Epidermal melanocyte (primary cell): ENCODE data around the gene ZSCAN26.

Experiments
- DNase-seq: peaks from one replicate; pipeline ENCODE4 v3.0.0; 2011; ENCODE audit warnings: low spot score; ENCODE audit not compliant: insufficient read length

The ZSCAN26 gene

GRCh38 chr6:28266962-28267694 is at the start of gene ZSCAN26:
Gene ZSCAN26, plus strand, starts transcription at chr6:28267143. Its CDS starts 4,777 bp downstream, at chr6:28271920.
- DNase-seq: peak; percentile 71

DNA sequence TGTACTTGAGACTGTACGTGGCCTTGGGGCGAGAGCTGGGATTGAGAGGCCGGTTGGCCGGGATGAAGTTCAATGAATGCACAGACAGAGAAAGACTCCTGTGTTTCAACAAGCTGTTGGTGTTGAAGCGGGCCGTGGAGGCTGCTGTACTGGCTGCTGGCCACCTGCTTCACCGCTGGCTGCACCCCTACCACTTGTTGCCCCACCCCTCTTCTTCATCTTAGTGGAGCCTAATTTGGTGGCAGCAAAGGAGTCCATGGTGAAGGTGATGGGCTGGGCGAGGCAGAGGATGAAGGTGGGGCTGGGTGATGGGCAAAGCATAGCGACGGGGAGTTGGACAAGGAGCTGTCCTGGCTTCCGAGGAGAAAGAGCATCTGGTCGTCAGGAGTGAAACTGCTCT is 49.1 kb upstream of the ZSCAN26 start:
- no peak for DNase-seq

DNA sequence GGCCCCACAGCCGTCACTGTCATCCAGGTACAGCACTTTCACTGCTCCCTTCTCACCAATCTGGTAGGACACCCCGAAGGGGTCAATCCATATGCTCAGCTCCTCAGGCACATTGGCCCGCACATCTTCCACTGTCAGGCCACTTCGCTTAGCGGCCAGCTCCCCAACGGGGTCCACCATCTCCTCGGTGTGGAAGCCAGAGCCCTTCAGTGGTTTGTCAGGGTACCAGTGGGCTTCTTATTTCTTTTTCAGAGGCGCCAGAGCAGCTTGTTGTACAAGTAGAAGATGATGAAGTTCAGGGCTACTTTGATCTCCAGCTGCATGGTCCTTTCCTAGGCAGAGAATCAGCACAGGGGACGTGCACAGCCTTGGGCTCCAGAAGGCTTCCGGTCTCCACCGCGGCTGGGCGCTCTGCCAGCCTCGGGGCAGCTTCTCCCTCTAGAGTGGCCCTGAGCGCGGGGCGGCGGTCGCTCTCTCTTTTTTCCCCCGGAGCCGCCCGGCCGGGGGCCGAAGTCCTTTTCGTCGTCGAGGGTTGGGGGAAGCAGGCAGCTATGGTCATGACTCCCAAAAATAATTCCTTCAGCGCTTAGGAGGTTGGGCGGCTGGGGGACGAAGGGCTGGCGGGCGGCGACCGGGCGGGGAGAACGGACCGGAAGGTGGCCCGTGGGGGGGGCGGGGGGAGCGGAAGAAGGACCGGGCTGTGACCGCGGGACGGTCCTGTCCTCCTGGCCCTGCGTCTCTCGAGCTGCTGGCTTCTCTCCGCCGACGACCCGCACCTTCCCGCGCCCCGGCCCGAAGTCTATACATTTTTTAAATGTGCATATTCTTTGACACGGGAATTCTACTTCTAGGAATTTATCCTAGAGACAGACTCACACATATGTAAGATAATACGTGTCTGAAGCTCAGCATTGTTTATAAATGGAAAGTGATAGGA is 48.4 kb upstream of the ZSCAN26 start:
- no peak for DNase-seq

GRCh38 chr6:28220257-28221133 is 46.4 kb upstream of the ZSCAN26 start:
- DNase-seq: no peak

DNA sequence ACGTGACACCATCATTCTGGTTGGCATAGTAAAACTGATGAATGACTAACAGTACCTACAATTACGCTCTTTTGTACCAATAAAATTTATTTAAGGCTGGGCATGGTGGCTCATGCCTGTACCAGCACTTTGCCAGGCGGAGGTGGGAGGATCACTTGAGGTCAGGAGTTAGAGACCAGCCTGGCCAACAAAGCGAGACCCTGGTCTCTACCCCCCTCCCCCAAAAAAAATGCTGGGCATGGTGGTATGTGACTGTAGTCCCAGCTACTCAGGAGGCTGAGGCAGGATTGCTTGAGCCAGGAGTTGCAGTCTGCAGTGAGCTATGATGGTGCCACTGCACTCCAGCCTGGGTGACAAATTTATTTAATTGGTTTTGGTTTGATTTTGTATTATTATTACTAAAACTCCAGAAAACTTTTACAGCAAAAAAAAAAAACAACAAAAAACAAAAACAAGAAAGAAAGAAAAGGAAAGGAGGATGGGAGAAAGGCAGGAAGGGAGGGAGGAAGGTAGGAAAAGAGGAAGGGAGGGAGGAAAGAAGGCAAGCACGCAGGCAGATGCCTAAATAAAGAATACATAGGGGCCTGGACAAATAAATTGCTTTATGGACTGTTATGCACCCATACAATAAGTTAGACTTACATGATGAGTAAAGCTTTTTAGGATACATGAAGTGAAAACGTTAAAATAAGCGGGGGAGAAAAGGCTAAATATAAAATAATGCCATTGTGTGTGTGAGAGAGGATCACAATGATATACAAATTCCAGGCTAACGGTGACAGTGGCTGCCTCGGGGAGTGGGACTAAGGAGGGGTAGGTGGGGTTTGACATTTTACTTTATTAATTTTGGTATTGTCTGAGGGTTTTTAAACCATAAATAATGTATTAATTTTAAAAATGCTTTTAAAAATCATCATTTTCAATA is 42.5 kb upstream of the ZSCAN26 start:
- DNase-seq: no peak

DNA sequence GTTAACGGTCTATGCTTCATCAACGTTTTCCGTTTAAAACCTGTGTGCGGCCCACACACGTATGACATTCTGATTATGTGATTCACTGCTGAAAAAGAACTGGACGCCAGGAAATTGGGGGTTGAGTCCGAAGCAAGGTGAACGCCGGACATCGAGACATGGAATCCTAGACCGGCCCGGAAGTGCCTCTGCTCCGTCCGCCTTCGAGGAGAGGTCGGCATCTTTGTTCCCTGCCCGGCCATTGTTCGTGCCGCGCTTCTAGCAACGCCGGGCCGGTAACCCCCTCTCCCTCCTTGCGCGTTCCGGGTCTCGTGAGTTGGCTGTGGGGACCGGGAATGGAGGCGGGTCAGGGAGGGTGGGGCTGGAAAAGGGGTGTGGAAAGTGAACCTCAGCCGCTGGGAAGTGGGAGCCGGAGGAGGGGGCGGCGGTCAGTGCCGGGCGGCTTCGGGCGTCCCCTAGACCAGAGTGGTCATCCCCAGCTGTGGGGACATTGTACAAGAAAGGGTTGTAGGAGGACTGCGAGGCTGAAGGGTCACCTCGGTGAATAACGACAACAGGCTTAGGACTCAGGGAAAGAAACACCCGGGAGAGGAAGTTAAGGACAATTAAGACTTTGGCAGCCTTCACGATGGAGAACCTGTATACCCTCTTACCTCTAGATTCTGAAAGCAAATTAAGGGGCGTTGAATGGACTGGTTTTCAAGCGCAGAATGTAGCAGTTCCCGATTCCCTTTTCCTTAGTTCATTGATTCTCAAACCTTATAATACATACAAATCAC is 41.7 kb upstream of the ZSCAN26 start, which contains the start of gene ZSCAN9:
Gene ZSCAN9, plus strand, starts transcription at position 220 of the 779 bp plus-strand sequence. CDS start 1,810 bp downstream, outside the sequence.
- DNase-seq: peak; percentile 57

GRCh38 chr6:28226460-28226859 is 40.5 kb upstream of the ZSCAN26 start:
- no peak for DNase-seq

DNA sequence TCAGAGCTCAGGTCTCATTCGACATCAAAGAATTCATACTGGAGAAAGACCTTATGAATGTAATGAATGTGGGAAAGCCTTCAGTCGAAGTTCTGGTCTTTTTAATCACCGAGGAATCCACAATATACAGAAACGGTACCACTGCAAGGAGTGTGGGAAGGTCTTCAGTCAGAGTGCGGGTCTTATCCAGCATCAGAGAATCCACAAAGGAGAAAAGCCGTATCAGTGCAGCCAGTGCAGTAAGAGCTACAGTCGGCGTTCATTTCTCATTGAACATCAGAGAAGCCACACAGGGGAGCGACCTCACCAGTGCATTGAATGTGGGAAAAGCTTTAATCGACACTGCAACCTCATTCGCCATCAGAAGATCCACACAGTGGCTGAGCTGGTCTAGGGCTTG is 34.2 kb upstream of the ZSCAN26 start:
- DNase-seq: no peak

GRCh38 chr6:28235912-28236452 is 31.0 kb upstream of the ZSCAN26 start:
- DNase-seq: no peak

DNA sequence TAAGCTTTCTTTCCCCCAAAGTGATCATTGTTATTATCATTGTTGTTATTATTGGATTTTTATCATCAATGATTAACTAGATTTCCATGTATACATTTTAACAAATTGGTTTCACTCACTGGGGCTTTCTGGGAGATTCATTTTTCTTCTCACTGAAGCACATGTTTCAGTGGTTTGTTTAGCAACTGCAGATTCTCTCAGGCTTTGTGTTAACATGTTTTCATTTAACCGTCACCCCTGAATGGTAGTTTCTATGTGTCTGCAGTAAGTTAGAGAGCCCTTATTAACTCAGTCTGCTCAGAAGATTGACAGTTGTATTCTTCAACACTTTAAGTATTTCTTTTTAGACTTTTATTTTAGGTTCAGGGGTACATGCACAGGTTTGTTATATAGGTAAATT is 27.3 kb upstream of the ZSCAN26 start:
- no peak for DNase-seq

- no peak for DNase-seq
Observed at GRCh38 chr6:28240471-28240870, 26.5 kb upstream of the ZSCAN26 start.

GRCh38 chr6:28243946-28244345 is 23.0 kb upstream of the ZSCAN26 start:
- DNase-seq: no peak

DNA sequence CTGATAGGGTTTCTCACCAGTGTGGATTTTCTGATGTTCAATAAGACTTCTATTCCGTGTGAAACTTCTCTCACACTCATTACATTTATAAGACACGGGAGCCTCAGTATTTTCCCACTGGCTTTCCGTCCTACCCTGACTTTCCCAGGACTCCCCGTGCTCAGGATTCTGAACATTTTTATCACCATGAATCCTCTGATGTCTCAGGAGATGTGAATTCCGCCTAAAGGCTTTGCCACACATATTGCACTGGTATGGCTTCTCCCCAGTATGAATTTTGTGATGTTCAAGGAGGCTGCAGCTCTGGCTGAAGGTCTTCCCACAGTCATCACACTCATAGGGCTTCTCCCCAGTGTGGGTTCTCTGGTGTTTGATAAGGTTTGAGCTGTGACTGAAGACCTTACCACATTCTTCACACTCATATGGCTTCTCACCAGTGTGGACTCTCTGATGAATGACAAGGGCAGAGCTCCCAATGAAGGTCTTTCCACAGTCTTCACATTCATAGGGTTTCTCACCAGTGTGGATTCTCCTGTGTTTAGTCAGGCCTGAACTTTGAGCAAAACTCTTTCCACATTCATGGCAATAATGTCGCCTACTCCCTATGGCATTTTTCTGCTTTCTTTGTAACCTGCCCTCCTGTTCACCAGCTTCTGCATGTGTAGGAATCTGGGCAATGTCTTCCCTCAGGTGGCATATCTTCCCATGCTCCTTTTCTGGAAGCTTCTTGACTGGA is 21.6 kb upstream of the ZSCAN26 start:
- DNase-seq: no peak

DNA sequence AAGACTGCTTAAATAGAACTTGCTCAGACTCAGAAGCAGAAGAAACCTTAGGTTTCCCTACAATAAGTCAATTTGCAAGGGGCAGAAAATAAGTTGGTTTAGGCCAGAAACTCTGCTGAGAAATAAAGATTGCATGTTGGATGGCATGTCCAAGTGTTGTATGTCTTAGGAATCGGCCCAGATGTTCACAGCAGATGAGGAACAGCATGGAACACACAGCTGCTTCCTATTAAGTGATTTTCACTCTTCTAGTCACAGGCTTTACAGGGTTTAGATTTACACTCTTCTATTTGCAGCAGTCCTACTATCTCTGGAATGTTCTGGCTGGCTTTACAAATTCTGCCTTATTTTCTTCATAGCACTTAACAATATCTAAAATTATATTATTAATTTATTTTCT is 18.0 kb upstream of the ZSCAN26 start:
- no peak for DNase-seq

GRCh38 chr6:28250747-28251146 is 16.2 kb upstream of the ZSCAN26 start:
- DNase-seq: no peak

- DNase-seq: no peak
Observed at GRCh38 chr6:28251661-28252008, 15.3 kb upstream of the ZSCAN26 start.

DNA sequence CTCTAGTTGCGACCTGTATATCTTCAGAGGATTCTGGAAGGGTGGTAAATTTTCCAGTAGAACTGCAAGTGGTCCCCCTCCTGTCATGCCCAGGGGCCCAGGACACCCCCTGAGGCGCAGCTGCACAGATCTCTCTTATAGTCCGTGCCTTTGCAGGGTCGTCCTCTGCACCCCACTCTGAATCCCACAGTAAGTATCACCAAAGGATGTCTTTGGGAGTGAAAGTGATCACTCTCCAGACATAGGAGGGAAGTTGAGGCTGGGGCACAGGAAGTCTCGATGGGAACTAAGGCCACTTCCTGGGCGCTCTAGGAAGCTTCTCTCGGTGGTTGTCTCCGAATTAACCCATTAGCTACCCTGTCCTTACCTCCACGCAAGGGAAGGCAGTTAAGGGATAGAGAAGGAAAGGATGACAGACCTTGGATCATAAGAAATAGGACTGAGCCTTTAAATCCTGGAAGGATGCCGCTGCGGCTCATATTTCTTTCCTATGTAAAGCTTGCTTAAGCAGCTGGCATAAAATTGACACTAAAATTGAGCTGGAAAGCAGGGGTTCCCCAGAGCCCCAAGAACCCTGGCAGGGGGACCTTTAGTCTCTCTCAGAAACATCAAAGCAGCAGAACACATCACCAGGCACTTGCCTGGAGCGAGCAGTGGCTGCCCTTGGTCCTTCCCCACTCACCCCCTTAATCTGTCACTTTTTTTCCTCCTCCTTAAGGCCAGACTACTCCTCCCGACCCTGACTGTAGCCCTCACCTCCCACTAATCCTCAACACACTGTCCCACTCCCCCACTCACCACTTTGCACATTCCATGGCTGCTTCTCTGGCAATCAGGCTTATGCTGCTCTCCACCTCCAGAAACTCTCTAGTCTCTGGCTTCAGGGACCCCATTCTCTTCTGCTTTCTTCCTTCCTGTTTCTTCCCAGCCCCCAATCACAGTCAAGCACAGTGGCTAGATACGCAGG is 14.7 kb upstream of the ZSCAN26 start, which contains the start of gene ZKSCAN4:
Gene ZKSCAN4, minus strand, starts transcription at position 261 of the 967 bp plus-strand sequence. CDS start 289 bp downstream, outside the sequence.
- DNase-seq: peak; percentile 76
